Activated CD4-positive, alpha-beta T cell treated with anti-CD3 and anti-CD28 coated beads, Interleukin-2, amount 50 U/mL, for 48 hours (primary cell): ENCODE data around the gene MEF2D.

Source experiments
- DNase-seq, 2 experiments: peaks; one replicate each; pipeline ENCODE4 v3.0.0-alpha.2; 2020

Gene MEF2D

GRCh38 chr1:156500543-156500792 lies at the start of gene MEF2D:
Gene MEF2D, minus strand, starts transcription at chr1:156500775. Its CDS starts 17,483 bp downstream, at chr1:156483292.
- DNase-seq, result no peak

GRCh38 chr1:156550346-156550745 lies 49.8 kb upstream of the MEF2D start:
- no peak for DNase-seq

- DNase-seq, result no peak
Observed at GRCh38 chr1:156549831-156550230, 49.3 kb upstream of the MEF2D start.

- DNase-seq, result no peak
Observed at GRCh38 chr1:156549390-156549789, 48.8 kb upstream of the MEF2D start.

GRCh38 chr1:156547982-156548381 lies 47.4 kb upstream of the MEF2D start:
- no peak for DNase-seq

GRCh38 chr1:156547434-156547833 lies 46.9 kb upstream of the MEF2D start:
- no peak for DNase-seq

GRCh38 chr1:156546267-156546666 lies 45.7 kb upstream of the MEF2D start:
- no peak for DNase-seq

GRCh38 chr1:156544592-156545102 lies 44.1 kb upstream of the MEF2D start:
- DNase-seq, result no peak

- DNase-seq, result no peak
Observed at GRCh38 chr1:156543066-156543465, 42.5 kb upstream of the MEF2D start.

GRCh38 chr1:156540955-156541354 lies 40.4 kb upstream of the MEF2D start:
- no peak for DNase-seq

- no peak for DNase-seq
Observed at GRCh38 chr1:156539818-156540355, 39.3 kb upstream of the MEF2D start.

GRCh38 chr1:156538711-156539440 lies 38.3 kb upstream of the MEF2D start:
- DNase-seq, result no peak

- DNase-seq, result no peak
Observed at GRCh38 chr1:156537027-156537426, 36.5 kb upstream of the MEF2D start.

GRCh38 chr1:156534424-156535060 lies 34.0 kb upstream of the MEF2D start:
- no peak for DNase-seq

GRCh38 chr1:156533568-156534220 lies 33.1 kb upstream of the MEF2D start:
- no peak for DNase-seq

GRCh38 chr1:156532374-156532773 lies 31.8 kb upstream of the MEF2D start:
- DNase-seq, result no peak

- DNase-seq, result no peak
Observed at GRCh38 chr1:156530006-156530405, 29.4 kb upstream of the MEF2D start.

- no peak for DNase-seq
Observed at GRCh38 chr1:156528875-156529425, 28.4 kb upstream of the MEF2D start.

- no peak for DNase-seq
Observed at GRCh38 chr1:156528231-156528630, 27.7 kb upstream of the MEF2D start.

- DNase-seq, result no peak
Observed at GRCh38 chr1:156527584-156527983, 27.0 kb upstream of the MEF2D start.

GRCh38 chr1:156525856-156526489 lies 25.4 kb upstream of the MEF2D start:
- DNase-seq, result no peak

GRCh38 chr1:156525071-156525501 lies 24.5 kb upstream of the MEF2D start:
- no peak for DNase-seq

- DNase-seq, result no peak
Observed at GRCh38 chr1:156524481-156524869, 23.9 kb upstream of the MEF2D start.
